AG20443 (cell line): ENCODE data around the gene NDE1.

Experiments used
- DNase-seq: peaks from one replicate; pipeline ENCODE4 v3.0.0; 2012; ENCODE audit warnings: low spot score, mixed read lengths

Gene NDE1

DNA sequence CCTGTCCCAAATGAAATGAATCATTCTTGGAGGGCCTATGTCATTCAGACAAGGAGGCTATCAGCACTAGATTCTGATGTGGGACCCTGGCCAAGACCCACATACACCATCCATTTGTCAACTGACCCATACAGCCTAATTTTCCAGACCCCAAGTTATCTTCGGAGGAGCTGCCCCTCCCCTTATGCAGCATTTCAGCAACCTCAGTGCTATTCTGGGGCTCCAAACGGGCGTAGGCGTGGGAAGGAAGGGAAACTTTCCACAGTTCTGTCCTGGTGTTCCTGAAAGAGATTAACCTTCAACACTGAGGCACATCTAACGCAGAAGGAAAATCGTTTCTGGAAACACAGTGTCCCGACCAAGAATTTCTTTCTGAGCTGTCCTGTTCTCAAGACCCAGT, 120.1 kb downstream of the NDE1 start:
- no peak for DNase-seq

DNA sequence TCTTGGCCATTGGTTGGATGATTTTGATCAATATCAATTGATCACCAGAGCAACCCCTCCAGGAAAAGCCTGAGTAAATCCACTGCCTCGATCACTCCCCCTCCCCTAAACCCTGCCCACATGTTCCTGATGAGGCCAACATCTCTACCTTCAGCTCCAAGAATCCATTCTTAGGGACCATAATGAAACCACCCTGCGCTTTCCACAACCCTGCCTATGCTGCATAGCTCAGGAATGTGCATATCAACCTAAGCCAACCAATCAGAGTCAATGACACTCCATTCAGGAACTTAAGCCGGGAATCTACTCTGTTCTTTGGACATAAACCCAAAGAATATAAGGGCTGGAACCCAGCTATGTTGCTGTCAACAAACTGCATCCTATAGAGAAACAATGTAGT, 120.5 kb downstream of the NDE1 start:
- peak; percentile 66 for DNase-seq

- no peak for DNase-seq
Measured at GRCh38 chr16:15771694-15772093, 121.6 kb downstream of the NDE1 start.

- no peak for DNase-seq
Measured at GRCh38 chr16:15772579-15773293, 122.7 kb downstream of the NDE1 start.

DNA sequence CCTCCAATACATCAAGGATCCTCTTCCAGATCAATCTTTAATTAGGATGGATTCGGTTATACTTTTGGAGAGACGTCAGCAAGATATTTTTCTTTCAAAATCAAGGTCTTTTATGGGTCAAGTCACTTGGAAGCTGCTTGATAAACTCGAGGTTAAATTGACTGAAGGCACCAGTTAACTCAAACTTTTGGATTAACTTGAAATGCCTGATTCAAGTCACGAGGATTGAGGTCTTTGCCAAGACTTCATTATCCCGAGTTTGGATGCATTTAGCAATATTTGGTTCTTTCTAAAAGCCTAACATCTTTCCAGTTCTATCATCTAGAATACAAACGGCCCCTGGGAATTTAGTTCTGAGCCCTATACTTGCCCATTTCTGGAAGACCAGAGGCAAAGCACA, 123.9 kb downstream of the NDE1 start:
- DNase-seq: no peak

GRCh38 chr16:15775209-15775608, 125.2 kb downstream of the NDE1 start:
- no peak for DNase-seq

DNA sequence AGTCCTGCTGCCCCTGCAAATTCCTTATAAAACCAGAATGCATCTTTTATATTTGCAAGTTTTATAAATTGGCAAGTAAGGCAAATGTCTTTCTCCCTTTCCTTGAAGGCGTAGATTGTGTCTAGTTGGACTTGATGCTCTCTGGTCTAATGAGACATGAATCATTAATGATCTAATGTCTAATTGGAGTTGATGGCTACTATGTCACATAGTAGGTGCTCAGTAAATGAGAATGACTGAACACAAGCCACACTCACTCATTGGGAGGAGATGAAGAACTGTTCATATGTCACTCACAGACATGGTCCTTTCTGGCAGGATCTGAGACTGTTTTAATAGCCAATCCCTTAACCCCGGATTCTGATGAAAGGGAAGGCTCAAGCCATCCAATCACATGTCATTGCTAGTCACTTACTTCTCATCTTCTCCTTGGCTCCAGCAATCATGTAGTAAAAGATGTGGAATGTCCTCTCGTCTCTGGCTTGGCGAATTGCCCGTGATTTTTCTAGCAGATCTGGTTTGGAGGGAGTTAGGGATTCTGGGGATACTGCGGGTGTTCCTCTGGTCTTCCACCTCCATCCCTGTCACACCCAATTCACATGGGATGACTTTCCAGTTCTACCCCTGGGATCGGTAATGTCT, 125.7 kb downstream of the NDE1 start:
- DNase-seq: peak; percentile 39
